Measurements from ENCODE around the gene OMP.

OMP gene

GRCh38 chr11:77069969-77070582, 32.6 kb upstream of the OMP start:
- no peak for DNase-seq

DNA sequence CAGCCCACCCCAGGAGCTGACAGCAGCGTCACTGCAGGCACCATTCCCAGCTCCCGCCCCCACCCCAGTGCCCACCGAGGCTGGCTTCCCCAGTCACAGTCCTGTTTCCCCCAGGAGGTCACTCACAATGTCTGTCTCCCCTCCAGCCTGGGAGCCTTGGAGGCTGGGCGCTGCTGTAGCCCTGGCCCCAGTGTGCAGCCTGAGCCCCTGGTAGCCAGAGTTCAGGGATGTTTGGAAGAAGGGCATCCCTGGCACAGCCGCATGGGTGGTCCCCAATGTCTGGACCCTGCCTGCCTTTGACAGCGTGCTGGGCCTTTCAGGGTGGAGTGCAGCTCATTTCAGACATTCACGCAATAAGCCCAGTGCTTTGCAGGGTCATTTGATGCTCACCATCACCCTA, 31.6 kb upstream of the OMP start:
- no peak for DNase-seq

DNA sequence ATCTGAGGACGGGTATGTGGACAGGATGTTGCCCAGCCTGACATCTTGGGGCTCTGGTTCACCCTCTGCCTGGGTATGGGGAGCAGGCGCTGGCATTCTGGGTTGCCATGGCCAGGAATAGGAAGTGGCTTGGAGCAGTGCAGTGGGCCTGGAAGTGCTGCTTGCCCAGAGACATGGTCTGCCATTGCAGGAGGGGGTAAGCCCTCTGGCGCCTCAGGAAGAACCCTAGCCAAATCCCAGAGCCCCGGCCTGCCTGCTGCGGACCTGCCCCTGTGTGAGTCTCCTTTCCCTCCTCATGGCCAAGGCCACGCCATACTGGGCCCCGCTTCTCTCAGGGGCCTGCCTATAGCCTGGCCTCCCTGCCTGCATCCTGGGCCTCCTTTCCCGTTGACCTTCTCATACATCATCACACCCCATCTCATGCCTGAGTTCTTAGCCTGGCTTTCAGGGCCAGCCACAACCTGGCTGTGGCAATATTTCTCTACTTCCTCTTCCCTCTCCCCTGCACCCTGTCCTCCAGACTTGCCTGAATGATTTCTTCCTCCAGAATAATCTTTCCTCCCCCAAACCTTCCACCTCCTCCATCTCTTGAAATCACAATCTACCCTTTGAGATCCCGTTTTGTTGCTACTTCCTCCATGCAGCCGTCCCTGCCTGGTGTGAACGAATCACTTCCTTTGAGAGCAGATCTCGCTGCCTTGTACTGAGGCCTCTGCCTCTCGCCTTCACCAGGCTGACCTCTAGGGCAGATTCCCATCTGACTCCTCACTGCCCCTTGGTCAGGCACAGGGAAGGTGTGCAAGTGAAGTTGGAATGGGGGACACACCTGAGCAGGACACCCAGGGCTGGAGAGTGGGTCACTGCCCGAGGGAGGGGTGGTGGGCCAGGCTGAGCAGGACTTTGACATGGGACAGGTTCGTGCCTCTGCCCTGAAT, 30.7 kb upstream of the OMP start:
- DNase-seq = peak; percentile 14

GRCh38 chr11:77072851-77073327, 29.8 kb upstream of the OMP start:
- DNase-seq = no peak

DNA sequence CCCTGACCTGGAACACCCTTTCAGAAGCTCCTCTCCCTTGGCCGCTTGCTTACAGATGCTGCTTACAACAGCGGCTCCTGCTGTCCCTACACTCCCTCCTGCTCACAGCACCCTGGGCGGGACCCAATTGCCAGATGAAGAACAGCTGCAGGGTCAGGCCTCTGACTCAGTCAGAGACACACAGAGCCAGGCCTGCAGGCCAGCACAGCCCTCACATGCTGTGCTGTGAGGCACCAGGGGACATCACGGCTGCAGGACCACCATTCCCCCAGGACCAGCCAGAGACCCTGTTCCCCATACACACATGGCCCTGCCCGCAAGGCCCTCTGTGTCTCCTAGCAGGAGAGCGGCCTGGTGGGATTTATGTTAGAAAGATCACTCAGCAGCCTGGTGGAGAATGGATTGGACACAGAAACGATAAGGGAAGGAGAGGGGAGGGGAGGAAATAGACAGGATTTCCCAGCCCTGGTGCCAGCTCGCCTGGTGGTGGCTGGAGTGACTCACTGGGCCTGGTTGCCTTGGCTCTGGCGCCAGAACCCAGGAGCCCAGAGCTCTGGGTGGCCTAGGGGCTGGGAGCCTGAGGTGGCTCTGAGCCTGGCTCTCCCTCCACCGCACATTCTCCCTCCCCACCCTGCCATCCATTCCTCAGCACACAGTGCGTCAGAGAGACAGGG, 29.2 kb upstream of the OMP start:
- DNase-seq = peak; percentile 6

DNA sequence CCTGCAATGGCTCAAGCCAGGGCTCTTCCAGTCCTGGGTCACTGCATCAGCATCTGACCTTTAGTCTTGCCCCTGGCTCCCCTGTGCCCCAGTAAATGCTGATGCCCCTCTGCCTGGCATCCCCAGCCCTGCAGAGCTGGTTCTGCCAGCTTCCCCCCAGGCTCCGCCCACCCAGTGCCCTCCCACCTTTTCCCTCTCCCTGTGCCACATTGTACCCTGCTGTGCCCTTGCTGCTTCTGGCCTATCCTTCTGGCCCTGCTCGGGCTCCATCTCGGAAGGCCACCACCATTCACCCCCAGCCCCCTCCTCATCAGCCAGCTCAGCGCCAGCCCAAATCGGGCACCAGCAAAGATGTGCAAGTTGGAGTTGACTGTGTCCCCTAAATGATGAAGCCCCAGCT, 28.4 kb upstream of the OMP start:
- DNase-seq = no peak

DNA sequence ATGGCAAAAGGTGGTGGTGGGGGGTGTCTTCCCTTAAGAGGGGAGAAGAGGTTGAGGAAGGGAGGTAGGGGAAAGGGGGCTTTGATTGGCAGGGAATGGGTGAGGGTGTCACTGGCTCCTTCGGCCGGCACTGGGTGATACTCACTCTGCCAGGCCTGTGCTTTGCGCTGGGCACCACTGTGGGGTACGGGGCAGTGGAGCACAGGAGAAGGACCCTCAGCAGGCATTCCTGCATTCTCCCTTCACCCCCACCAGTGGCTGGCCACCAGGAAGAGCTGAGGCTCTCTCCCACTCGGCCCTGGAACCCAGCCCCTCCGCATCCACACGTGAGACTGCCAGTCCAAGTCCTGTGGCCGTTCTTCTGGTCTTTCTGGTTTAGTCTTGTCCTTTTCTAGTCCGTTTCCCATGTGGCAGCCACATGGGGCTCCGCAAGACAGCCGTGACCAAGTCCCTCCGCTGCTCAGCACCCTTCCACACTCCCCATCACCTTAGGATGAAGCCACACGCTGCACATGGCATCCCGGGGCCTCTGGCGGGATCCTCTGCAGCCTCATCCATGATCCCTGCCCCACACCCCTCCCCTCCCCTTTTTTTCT, 27.9 kb upstream of the OMP start:
- no peak for DNase-seq

DNA sequence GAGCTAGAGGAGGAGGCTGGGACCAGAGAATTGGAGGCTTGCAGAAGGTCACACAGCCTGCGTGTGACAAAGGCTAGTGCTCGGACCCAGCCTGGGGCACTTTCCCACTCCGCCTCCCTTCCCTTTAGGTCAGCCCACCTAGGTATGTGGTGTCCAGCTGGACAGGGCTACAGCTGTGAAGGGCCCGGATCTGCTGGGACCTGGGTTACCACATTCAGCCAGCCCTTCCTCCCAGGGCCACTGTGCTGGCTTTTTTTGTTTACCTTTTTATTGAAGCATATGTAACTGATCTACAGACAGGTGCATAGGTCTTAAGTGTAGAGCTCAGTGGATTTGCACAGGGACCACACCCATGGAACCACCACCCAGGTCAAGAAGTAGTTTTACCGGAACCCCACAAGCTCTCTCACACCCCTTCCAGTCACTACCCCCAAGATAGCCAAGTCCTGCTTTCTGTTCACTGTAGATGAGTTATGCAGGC, 27.2 kb upstream of the OMP start:
- no peak for DNase-seq

DNA sequence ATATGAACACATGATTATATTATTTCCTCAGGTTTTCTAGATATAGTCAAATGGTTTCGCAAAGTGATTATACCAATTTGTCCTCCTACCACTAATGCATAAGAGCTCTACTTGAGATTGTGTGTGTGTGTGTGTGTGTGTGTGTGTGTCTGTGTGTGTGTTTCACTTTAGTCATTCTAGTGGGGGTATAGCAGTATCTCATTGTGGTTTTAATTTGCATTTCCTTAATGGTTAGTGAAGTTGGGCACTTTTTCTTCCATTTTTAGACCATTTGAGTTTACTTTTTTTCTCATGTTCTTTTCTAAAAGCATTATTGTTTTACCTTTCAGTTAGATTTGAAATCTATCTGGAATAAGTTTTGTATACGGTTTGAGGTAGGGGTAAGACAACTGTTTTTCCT, 23.0 kb upstream of the OMP start:
- DNase-seq = no peak

DNA sequence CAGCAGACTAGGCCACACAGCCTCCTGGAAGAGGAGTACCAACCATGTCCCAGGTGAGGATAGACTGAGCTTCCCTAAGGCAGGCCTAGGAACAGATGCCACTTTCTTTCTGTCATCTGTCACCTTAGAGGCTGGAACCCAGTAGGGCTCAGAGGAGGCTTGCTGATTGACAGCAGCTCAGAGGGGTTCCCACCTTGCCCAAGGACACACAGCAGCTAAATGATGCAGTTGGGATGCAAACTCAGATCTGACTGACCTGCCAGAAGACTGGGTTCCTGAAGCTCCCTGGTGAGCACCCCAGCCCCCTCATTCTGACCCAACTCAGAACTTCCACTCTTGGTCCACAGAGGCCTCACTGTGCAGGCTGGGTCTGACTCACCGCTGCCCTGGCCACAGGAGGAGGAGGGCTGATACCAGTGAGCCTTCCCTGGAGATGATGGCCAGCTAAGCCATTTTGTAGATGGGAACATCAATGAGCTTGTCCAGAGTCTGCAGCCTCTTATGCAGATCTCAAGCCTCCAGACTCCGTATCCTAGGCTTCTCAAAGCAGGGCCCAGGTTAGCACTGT, 21.9 kb upstream of the OMP start:
- no peak for DNase-seq

- no peak for DNase-seq
These were observed 21.2 kb upstream of the OMP start for GRCh38 chr11:77081381-77081851.

- no peak for DNase-seq
These were observed 20.4 kb upstream of the OMP start for GRCh38 chr11:77081976-77082836.

DNA sequence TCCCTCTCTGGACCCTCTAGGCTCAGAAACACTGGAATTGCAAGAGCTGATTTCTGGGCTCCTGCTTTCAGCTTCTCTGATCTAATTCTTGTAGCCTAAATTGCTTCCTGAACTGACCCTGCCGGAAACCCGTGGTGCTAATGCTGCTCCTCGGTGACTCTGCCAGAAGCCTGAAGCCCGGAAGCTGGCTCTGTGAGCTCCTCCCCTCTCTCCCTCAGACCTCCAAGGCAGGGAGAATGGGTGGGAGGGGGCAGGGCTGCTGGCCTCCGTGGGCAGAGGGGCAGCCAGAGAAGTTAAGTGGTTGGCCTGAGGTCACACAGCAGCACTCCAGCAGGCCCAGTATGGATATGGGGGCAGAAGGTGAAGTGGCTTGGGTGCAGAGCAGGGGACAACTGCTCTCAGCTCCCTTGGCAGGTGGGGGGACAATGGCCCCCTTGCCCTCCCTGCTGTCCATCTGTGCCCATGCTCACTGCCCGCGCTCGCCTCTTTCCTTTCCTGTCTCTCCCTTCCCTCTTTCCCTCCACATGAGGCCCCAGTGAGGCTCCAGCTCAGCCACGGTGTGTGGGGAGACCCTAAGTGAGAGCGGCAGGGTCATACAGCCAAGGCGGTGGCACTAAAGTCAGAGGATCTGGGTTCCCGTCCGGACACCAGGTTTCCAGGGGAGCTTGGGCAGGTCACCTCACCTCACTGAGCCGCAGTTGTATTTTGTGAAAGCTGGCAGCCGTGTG, 19.6 kb upstream of the OMP start:
- DNase-seq = no peak

DNA sequence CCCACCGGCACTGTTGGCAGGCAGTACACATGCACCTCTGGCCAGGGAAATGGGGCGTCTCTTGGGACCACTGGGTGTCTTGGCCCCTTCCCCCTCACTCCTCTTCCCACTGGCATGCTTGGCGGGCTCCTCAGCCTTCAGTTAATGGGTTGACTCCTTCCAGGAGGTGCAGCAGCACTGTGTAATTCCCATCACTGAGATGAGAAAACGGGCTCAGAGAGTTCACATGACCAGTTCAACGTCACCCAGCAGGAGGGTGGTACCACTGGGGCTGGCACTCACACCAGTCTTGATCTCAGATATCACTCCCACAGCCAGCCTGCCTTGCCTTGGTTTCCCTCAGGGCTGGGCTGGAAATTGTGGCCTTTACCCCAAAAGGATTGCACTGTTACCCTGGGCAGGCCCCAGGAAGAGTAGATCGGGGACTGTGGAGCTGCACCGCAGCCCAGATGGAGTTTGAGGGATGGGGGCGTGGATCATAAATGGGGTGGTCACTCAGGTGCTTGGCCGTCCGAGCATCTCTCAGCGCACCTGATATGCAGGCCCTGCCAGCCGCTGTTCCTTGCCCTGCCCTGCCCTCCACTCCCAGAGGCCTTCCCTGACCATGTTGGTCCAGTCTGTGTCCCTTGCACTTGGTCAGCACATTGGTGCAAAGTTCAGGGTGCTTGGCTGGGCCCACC, 18.9 kb upstream of the OMP start:
- DNase-seq = no peak

- DNase-seq = no peak
These were observed 18.0 kb upstream of the OMP start for GRCh38 chr11:77084581-77085191.

DNA sequence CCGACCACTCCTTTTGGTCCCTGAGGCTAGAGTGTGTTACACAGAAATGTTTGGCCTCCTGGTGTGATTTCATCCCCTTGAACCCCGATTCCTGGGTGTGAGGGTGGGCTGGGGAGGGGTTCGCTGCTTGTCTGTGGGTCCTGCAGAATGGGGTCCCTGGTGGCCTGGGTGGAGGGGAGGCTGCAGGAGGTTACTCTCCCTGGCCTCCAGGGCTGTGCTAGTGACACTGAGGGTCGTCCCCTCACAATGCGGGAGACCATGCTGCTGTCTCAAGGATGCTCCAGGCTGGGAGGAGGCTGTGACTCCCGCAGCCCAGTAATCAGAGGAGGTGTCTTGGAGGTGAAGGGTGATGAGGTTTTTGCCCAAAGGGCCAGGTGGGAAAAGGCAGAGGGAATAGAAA, 17.0 kb upstream of the OMP start:
- no peak for DNase-seq

- DNase-seq = no peak
These were observed 15.8 kb upstream of the OMP start for GRCh38 chr11:77086521-77087472.

DNA sequence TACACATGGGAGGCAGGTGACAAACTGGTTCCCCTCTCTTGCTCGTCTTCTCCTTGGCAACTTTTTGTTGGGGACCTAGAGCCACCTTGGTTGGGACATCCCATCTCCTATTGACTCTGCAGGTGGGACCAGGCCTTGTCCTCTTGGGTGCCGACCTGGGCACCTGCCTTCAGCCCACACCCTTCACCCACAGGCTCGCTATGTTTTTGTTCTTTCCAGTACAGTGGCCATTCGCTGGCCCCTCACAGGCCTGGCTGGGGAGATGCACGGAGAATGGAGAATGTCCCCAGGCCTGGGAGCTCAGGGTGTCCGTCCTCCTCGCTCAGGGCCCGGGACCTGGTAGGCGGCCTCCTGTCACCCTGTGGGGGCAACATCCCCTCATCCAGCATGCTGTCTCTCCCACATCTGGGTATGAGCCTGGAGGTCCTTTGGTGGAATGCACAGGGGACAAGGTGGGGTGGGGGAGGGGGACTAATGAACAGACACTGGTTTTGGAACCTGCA, 14.9 kb upstream of the OMP start:
- no peak for DNase-seq
